Karpas-422 (cell line): ENCODE results near the gene CLPTM1. TPM values are rescaled to one million over a fixed set of nuclear protein-coding genes. Genes with fewer than 3 reads are reported as not detected.

Experiments
- DNase-seq: peaks from one replicate; pipeline ENCODE4 v3.0.0-alpha.2; 2015
- H2AFZ ChIP-seq: fragments of 200-600 bp; sonication (generic); 2 replicates; pipeline ENCODE4 v1.6.1; 2014; ENCODE audit warnings: antibody characterized with exemption, low read length, mixed read lengths
- H3K27ac ChIP-seq: fragments of 200-600 bp; sonication (generic); 2 replicates; pipeline ENCODE4 v1.5.1; 2014; ENCODE audit warnings: mild to moderate bottlenecking, low read length, moderate library complexity
- H3K27me3 ChIP-seq: fragments of 200-600 bp; sonication (generic); 2 replicates; pipeline ENCODE4 v1.6.1; 2014; ENCODE audit warnings: low read length, mixed read lengths
- H3K36me3 ChIP-seq: fragments of 200-600 bp; sonication (generic); 2 replicates; pipeline ENCODE4 v1.6.1; 2014; ENCODE audit warnings: low read length, mixed read lengths; ENCODE audit not compliant: insufficient read depth
- H3K4me1 ChIP-seq: fragments of 200-600 bp; sonication (generic); 2 replicates; pipeline ENCODE4 v1.6.1; 2014; ENCODE audit warnings: mild to moderate bottlenecking, low read length, mixed read lengths
- H3K4me2 ChIP-seq: fragments of 200-600 bp; sonication (generic); 2 replicates; pipeline ENCODE4 v1.6.1; 2014; ENCODE audit warnings: low read length, low read depth, mild to moderate bottlenecking; ENCODE audit not compliant: poor library complexity, severe bottlenecking
- H3K4me3 ChIP-seq: fragments of 200-600 bp; sonication (generic); 2 replicates; pipeline ENCODE4 v1.5.1; 2014; ENCODE audit warnings: mild to moderate bottlenecking, antibody characterized with exemption, low read length, mixed read lengths
- H3K79me2 ChIP-seq: fragments of 200-600 bp; sonication (generic); 2 replicates; pipeline ENCODE4 v1.6.1; 2014; ENCODE audit warnings: mild to moderate bottlenecking, low read length, mixed read lengths
- H3K9ac ChIP-seq: fragments of 200-600 bp; sonication (generic); 2 replicates; pipeline ENCODE4 v1.6.0; 2014; ENCODE audit warnings: low read length
- H3K9me2 ChIP-seq: fragments of 200-600 bp; sonication (generic), shearing (Covaris generic); replicated peaks from 2 replicates; pipeline ENCODE4 v1.6.0; 2014; ENCODE audit warnings: mild to moderate bottlenecking, low read length, moderate library complexity; ENCODE audit not compliant: insufficient read depth
- H3K9me3 ChIP-seq: fragments of 300-700, 200-600 bp; sonication (generic); 2 replicates; pipeline ENCODE4 v1.6.1; 2014; ENCODE audit warnings: low read length, mixed read lengths
- H4K20me1 ChIP-seq: fragments of 200-600 bp; sonication (generic); 2 replicates; pipeline ENCODE4 v1.6.1; 2014; ENCODE audit warnings: mild to moderate bottlenecking, antibody characterized with exemption, low read length, low read depth; ENCODE audit not compliant: insufficient read depth
- total RNA-seq: library from RNA; depleted of rRNA; stranded (reverse); fragments of >200 nt; shearing (Covaris generic); gene quantifications from 2 replicates; pipeline ENCODE4 v1.2.3, GENCODE V29; 2014; ENCODE audit warnings: low replicate concordance

CLPTM1 gene
- total RNA-seq, 1 experiment from 2014 or later, result 19.7 TPM

DNA sequence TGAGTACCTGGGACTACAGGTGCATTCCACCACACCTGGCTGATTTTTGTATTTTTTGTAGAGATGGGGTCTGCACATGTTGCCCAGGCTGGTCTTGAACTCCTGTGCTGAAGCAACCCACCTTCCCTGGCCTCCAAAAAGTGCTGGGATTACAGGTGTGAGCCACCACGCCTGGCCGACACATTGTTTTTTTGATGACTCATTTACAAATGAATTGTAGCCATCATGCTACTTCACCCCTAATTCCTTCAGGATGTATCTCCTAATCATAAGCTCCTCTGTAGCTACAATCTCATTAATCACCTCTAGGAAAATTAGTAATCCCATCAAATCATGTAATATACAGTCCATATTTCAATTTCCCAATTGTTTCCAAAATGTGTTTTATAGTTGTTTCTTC, 64.0 kb downstream of the CLPTM1 start:
- no peak overlapping the region for H3K4me3 ChIP-seq
- no peak overlapping the region for H3K9ac ChIP-seq
- no peak overlapping the region for H3K27ac ChIP-seq
- H3K79me2 ChIP-seq, result no peaks in the 10 kb centered on the region
- H3K27me3 ChIP-seq, result no peaks in the 10 kb centered on the region
- no peak overlapping the region for H3K4me2 ChIP-seq
- H3K9me2 ChIP-seq, result no peaks in the 10 kb centered on the region
- no peaks in the 10 kb centered on the region for H3K9me3 ChIP-seq
- no peaks in the 10 kb centered on the region for H4K20me1 ChIP-seq
- no peaks in the 10 kb centered on the region for H3K36me3 ChIP-seq
- peaks cover 24% of the 10 kb centered on the region for H3K4me1 ChIP-seq
- DNase-seq, result no peak
- H2AFZ ChIP-seq, result no peak overlapping the region

DNA sequence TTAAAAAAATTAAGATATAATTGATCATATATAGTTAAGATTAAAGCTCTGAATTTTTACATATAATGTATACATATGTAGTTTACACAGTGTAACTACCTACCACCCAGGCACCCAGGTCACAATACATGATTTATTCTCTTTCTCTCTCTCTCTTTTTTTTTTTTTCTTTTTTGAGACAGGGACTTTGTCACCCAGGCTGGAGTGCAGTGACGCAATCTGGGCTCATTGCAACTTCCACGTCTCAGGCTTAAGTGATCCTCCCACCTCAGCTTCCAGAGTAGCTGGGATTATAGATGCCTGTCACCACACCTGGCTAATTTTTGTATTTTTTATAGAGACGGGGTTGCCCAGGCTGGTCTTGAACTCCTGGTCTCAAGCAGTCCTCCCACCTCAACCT, 64.9 kb downstream of the CLPTM1 start:
- no peaks in the 10 kb centered on the region for H3K9me2 ChIP-seq
- no peak overlapping the region for H3K4me2 ChIP-seq
- H3K4me1 ChIP-seq, result peaks cover 23% of the 10 kb centered on the region
- no peak overlapping the region for H2AFZ ChIP-seq
- H4K20me1 ChIP-seq, result no peaks in the 10 kb centered on the region
- H3K9ac ChIP-seq, result no peak overlapping the region
- DNase-seq, result no peak
- no peaks in the 10 kb centered on the region for H3K9me3 ChIP-seq
- no peak overlapping the region for H3K4me3 ChIP-seq
- no peaks in the 10 kb centered on the region for H3K79me2 ChIP-seq
- no peak overlapping the region for H3K27ac ChIP-seq
- no peaks in the 10 kb centered on the region for H3K36me3 ChIP-seq
- H3K27me3 ChIP-seq, result no peaks in the 10 kb centered on the region

DNA sequence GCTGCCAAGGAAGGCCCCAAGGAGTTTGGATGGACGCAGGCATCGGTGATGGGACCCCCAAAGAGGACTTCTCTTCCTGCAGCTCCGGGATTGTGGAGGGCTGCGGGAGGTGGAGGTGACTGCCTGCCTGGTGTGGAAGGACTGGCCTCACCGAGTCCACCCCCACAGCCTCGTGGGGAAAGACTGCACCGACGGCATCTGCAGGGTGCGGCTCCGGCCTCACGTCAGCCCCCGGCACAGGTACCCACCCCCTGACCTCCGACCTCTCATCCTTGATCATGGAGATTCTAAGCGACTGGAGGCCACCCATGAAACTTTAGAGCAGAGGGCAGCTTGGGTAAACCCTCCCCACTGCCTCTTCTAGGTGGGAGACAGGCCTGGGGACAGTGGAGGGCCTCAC, 66.8 kb downstream of the CLPTM1 start:
- Histone ChIP-seq H3K9me2 (no peaks in the 10 kb centered on the region), H3K27ac (no peak overlapping the region), H3K36me3 (no peaks in the 10 kb centered on the region), H3K9ac (no peak overlapping the region), H3K4me3 (no peak overlapping the region), H4K20me1 (no peaks in the 10 kb centered on the region), H3K4me2 (no peak overlapping the region), H3K9me3 (no peaks in the 10 kb centered on the region), H2AFZ (no peak overlapping the region), H3K4me1 (peaks cover 5% of the 10 kb centered on the region), H3K27me3 (no peaks in the 10 kb centered on the region), H3K79me2 (no peaks in the 10 kb centered on the region)
- DNase-seq, result no peak

DNA sequence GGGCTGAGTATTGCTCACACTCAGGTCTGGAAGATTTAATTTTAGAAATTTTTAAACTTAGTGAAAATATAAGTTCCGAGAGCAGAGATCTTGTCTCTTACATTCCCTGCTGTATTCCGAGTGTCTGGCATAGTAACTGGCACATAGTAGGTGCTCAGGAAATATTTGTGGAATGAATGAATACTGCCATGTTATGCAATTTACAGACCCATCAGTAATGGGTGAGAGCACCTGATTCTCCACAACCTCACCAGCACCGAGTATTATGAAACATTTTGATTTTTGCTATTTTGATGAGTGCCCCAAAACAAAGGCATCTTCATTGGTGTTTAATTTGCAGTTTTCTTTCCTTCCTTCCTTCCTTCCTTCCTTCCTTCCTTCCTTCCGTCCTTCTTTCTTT, 67.9 kb downstream of the CLPTM1 start:
- no peak overlapping the region for H3K4me2 ChIP-seq
- H3K27me3 ChIP-seq, result no peaks in the 10 kb centered on the region
- H3K9ac ChIP-seq, result no peak overlapping the region
- H3K4me1 ChIP-seq, result no peaks in the 10 kb centered on the region
- no peak overlapping the region for H2AFZ ChIP-seq
- no peaks in the 10 kb centered on the region for H3K79me2 ChIP-seq
- no peaks in the 10 kb centered on the region for H4K20me1 ChIP-seq
- no peak overlapping the region for H3K27ac ChIP-seq
- no peak overlapping the region for H3K4me3 ChIP-seq
- no peaks in the 10 kb centered on the region for H3K36me3 ChIP-seq
- no peaks in the 10 kb centered on the region for H3K9me3 ChIP-seq
- H3K9me2 ChIP-seq, result no peaks in the 10 kb centered on the region
- no peak for DNase-seq

GRCh38 chr19:45025264-45025663, 70.1 kb downstream of the CLPTM1 start:
- H3K79me2 ChIP-seq, result no peaks in the 10 kb centered on the region
- H3K27me3 ChIP-seq, result no peaks in the 10 kb centered on the region
- H3K4me3 ChIP-seq, result no peak overlapping the region
- no peak for DNase-seq
- no peaks in the 10 kb centered on the region for H3K36me3 ChIP-seq
- H3K9me3 ChIP-seq, result no peaks in the 10 kb centered on the region
- no peaks in the 10 kb centered on the region for H3K9me2 ChIP-seq
- no peak overlapping the region for H3K4me2 ChIP-seq
- H2AFZ ChIP-seq, result no peak overlapping the region
- no peaks in the 10 kb centered on the region for H4K20me1 ChIP-seq
- H3K4me1 ChIP-seq, result no peaks in the 10 kb centered on the region
- no peak overlapping the region for H3K9ac ChIP-seq
- H3K27ac ChIP-seq, result no peak overlapping the region

GRCh38 chr19:45027371-45027770, 72.2 kb downstream of the CLPTM1 start:
- Histone ChIP-seq H3K27me3 (no peaks in the 10 kb centered on the region), H4K20me1 (no peaks in the 10 kb centered on the region), H3K9me3 (no peaks in the 10 kb centered on the region), H3K27ac (no peak overlapping the region), H3K79me2 (no peaks in the 10 kb centered on the region), H3K9me2 (no peaks in the 10 kb centered on the region), H3K4me2 (no peak overlapping the region), H3K36me3 (no peaks in the 10 kb centered on the region), H3K9ac (no peak overlapping the region), H2AFZ (no peak overlapping the region), H3K4me1 (no peaks in the 10 kb centered on the region), H3K4me3 (no peak overlapping the region)
- DNase-seq, result no peak

GRCh38 chr19:45030825-45031224, 75.6 kb downstream of the CLPTM1 start:
- H3K4me3 ChIP-seq, result no peak overlapping the region
- no peaks in the 10 kb centered on the region for H3K36me3 ChIP-seq
- no peaks in the 10 kb centered on the region for H3K4me1 ChIP-seq
- no peaks in the 10 kb centered on the region for H3K79me2 ChIP-seq
- H2AFZ ChIP-seq, result no peak overlapping the region
- H3K9me2 ChIP-seq, result no peaks in the 10 kb centered on the region
- DNase-seq, result no peak
- no peak overlapping the region for H3K9ac ChIP-seq
- H3K27me3 ChIP-seq, result no peaks in the 10 kb centered on the region
- no peak overlapping the region for H3K4me2 ChIP-seq
- no peaks in the 10 kb centered on the region for H3K9me3 ChIP-seq
- no peaks in the 10 kb centered on the region for H4K20me1 ChIP-seq
- no peak overlapping the region for H3K27ac ChIP-seq

DNA sequence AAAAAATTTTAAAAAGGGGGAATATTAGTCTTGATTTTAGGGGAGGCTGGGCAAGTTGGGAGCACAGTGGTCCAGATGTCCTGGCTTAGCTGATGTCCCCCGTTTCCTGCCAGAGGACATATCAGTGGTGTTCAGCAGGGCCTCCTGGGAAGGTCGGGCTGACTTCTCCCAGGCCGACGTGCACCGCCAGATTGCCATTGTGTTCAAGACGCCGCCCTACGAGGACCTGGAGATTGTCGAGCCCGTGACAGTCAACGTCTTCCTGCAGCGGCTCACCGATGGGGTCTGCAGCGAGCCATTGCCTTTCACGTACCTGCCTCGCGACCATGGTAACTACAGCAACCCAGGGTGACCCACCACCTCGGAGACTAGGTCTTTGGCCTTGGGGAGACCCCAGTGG, 77.2 kb downstream of the CLPTM1 start:
- Histone ChIP-seq H3K27ac (no peak overlapping the region), H3K27me3 (no peaks in the 10 kb centered on the region), H3K4me2 (no peak overlapping the region), H4K20me1 (no peaks in the 10 kb centered on the region), H3K9me2 (no peaks in the 10 kb centered on the region), H3K4me3 (no peak overlapping the region), H3K9me3 (no peaks in the 10 kb centered on the region), H3K4me1 (no peaks in the 10 kb centered on the region), H3K9ac (no peak overlapping the region), H3K79me2 (no peaks in the 10 kb centered on the region), H3K36me3 (no peaks in the 10 kb centered on the region), H2AFZ (no peak overlapping the region)
- DNase-seq, result no peak

GRCh38 chr19:45035755-45036154, 80.6 kb downstream of the CLPTM1 start:
- H3K79me2 ChIP-seq, result peaks cover 19% of the 10 kb centered on the region
- H3K27ac ChIP-seq, result no peak overlapping the region
- no peak overlapping the region for H3K9ac ChIP-seq
- no peak for DNase-seq
- H3K27me3 ChIP-seq, result no peaks in the 10 kb centered on the region
- H3K4me1 ChIP-seq, result peaks cover 20% of the 10 kb centered on the region
- H3K4me2 ChIP-seq, result no peak overlapping the region
- peaks cover 18% of the 10 kb centered on the region for H4K20me1 ChIP-seq
- no peaks in the 10 kb centered on the region for H3K9me2 ChIP-seq
- no peak overlapping the region for H2AFZ ChIP-seq
- no peaks in the 10 kb centered on the region for H3K9me3 ChIP-seq
- no peak overlapping the region for H3K4me3 ChIP-seq
- H3K36me3 ChIP-seq, result peaks cover 8% of the 10 kb centered on the region
